ENCODE measurements around the gene ZNF654.

DNA sequence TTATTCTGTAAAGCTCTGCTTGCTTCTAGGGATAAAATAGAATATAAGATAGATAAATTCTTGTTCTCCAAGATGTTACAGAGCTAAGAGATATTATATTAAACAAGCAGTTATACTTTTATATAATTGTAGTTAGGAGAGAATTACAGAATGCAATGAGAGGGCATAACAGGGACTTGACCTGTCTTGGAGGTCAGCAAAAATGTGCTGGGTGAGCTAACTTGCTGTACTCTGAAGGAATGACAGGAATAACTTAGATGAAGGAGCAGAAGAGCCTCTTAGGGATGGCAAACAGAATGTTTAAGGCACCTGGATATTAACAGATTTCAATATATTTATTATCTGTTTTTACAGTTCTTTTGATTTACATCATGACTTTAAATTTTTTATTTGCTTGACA, 33.2 kb downstream of the ZNF654 start:
- TF ChIP-seq, protein P1, sequence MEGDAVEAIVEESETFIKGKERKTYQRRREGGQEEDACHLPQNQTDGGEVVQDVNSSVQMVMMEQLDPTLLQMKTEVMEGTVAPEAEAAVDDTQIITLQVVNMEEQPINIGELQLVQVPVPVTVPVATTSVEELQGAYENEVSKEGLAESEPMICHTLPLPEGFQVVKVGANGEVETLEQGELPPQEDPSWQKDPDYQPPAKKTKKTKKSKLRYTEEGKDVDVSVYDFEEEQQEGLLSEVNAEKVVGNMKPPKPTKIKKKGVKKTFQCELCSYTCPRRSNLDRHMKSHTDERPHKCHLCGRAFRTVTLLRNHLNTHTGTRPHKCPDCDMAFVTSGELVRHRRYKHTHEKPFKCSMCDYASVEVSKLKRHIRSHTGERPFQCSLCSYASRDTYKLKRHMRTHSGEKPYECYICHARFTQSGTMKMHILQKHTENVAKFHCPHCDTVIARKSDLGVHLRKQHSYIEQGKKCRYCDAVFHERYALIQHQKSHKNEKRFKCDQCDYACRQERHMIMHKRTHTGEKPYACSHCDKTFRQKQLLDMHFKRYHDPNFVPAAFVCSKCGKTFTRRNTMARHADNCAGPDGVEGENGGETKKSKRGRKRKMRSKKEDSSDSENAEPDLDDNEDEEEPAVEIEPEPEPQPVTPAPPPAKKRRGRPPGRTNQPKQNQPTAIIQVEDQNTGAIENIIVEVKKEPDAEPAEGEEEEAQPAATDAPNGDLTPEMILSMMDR (IDR thresholded peaks at IDR 0.05) = no peak
- TF ChIP-seq POLR2AphosphoS5 (IDR thresholded peaks at IDR 0.05) (no peak), POLR2A (IDR thresholded peaks at IDR 0.05) (no peak)

Data from gastroesophageal sphincter (tissue), 3 donors.